ENCODE measurements around the gene SNAPC3.

DNA sequence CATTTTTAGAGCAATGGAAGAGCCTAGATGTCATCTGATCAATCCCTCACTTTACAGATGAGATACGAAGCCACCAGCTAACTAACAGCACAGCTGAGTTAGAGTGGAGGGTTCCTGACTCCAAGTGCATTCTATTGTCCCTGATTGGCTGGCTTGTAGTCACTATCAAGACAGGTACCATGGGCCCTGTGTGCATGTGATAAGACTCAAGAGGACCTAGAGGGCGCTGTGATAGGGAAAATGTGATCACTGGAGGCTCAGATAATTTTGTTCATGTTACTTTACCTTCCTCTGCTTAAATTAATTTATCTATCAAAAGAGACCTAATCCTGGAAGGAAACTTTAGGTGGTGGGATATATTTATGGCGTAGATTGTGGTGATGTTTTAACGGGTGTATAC is 19.5 kb upstream of the SNAPC3 start:
- TF ChIP-seq, protein P1, sequence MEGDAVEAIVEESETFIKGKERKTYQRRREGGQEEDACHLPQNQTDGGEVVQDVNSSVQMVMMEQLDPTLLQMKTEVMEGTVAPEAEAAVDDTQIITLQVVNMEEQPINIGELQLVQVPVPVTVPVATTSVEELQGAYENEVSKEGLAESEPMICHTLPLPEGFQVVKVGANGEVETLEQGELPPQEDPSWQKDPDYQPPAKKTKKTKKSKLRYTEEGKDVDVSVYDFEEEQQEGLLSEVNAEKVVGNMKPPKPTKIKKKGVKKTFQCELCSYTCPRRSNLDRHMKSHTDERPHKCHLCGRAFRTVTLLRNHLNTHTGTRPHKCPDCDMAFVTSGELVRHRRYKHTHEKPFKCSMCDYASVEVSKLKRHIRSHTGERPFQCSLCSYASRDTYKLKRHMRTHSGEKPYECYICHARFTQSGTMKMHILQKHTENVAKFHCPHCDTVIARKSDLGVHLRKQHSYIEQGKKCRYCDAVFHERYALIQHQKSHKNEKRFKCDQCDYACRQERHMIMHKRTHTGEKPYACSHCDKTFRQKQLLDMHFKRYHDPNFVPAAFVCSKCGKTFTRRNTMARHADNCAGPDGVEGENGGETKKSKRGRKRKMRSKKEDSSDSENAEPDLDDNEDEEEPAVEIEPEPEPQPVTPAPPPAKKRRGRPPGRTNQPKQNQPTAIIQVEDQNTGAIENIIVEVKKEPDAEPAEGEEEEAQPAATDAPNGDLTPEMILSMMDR (IDR thresholded peaks at IDR 0.05): peak; percentile 51
- TF ChIP-seq EZH2 (IDR thresholded peaks at IDR 0.05) (no peak), EZH2phosphoT487 (IDR thresholded peaks at IDR 0.05) (no peak)

All from neural progenitor cell (in vitro differentiated cells).